Keratinocyte (primary cell): Measurements from ENCODE around the gene ODAD4. TPM values are rescaled to one million over a fixed set of nuclear protein-coding genes. Genes with fewer than 3 reads are reported as not detected.

ENCODE experiments used
- DNase-seq: peaks from one replicate; pipeline ENCODE4 v3.0.0-alpha.2; 2011; ENCODE audit warnings: low read depth, missing footprints, low spot score
- FAIRE-seq: peaks from 2 replicates; lab custom pipeline; 2011; peaks lifted over from hg19 to GRCh38; lab: Jason Lieb, UNC
- H2AFZ ChIP-seq: 2 replicates; pipeline ENCODE4 v1.6.0; 2012; ENCODE audit warnings: low read length, control low read depth, inconsistent platforms; ENCODE audit not compliant: control insufficient read depth
- H3K27ac ChIP-seq: 2 replicates; pipeline ENCODE4 v1.5.1; 2011; ENCODE audit warnings: low read length; ENCODE audit not compliant: control insufficient read depth, insufficient read depth
- H3K27me3 ChIP-seq: 3 replicates; pipeline ENCODE4 v1.6.0; 2011; ENCODE audit warnings: low read length; ENCODE audit not compliant: control insufficient read depth, insufficient read depth; ENCODE audit errors: extremely low read depth
- H3K36me3 ChIP-seq, 2 experiments: 2 replicates in 1 of 2; 3 replicates in 1 of 2; pipeline ENCODE4 v1.5.1; 2011; ENCODE audit warnings: low read length in 2 of 2, mild to moderate bottlenecking in 1 of 2; ENCODE audit not compliant: control insufficient read depth in 2 of 2, insufficient read depth in 2 of 2; ENCODE audit errors: extremely low read depth in 1 of 2
- H3K4me1 ChIP-seq: 3 replicates; pipeline ENCODE4 v1.5.1; 2011; ENCODE audit warnings: low read length; ENCODE audit not compliant: control insufficient read depth, insufficient read depth; ENCODE audit errors: extremely low read depth
- H3K4me2 ChIP-seq: 3 replicates; pipeline ENCODE4 v1.6.0; 2011; ENCODE audit warnings: low read depth, low read length; ENCODE audit not compliant: control insufficient read depth, insufficient read depth; ENCODE audit errors: extremely low read depth
- H3K4me3 ChIP-seq, 3 experiments: fragments of 200-600 bp in 1 of 3; sonication (generic) in 1 of 3; 2 replicates in 2 of 3; 3 replicates in 1 of 3; pipeline ENCODE4 v1.5.1; 2011 to 2016; ENCODE audit warnings: low read length in 3 of 3, mild to moderate bottlenecking in 3 of 3, control low read depth in 2 of 3, inconsistent platforms in 1 of 3, low read depth in 1 of 3, mixed read lengths in 1 of 3, mixed run types in 1 of 3, moderate library complexity in 1 of 3; ENCODE audit not compliant: control insufficient read depth in 2 of 3, insufficient read depth in 2 of 3; ENCODE audit errors: extremely low read depth in 1 of 3
- H3K79me2 ChIP-seq: 2 replicates; pipeline ENCODE4 v1.6.0; 2012; ENCODE audit warnings: low read length; ENCODE audit not compliant: control insufficient read depth, insufficient read depth
- H3K9ac ChIP-seq: 3 replicates; pipeline ENCODE4 v1.6.0; 2011; ENCODE audit warnings: low read length; ENCODE audit not compliant: control insufficient read depth, insufficient read depth; ENCODE audit errors: extremely low read depth
- H3K9me1 ChIP-seq: 3 replicates; pipeline ENCODE4 v1.6.0; 2011; ENCODE audit warnings: low read length; ENCODE audit not compliant: control insufficient read depth, insufficient read depth; ENCODE audit errors: extremely low read depth
- H3K9me3 ChIP-seq: 2 replicates; pipeline ENCODE4 v1.5.1; 2012; ENCODE audit warnings: low read depth, low read length; ENCODE audit not compliant: control insufficient read depth
- H4K20me1 ChIP-seq: 3 replicates; pipeline ENCODE4 v1.6.0; 2011; ENCODE audit warnings: low read length; ENCODE audit not compliant: control insufficient read depth, insufficient read depth; ENCODE audit errors: extremely low read depth
- EZH2 ChIP-seq: IDR thresholded peaks from one replicate; pipeline ENCODE4 v1.6.1; 2012; ENCODE audit warnings: inconsistent platforms, mild to moderate bottlenecking, low read length, moderate library complexity
- dilution Hi-C: fragments of 300-500 bp; cut with MboI; formaldehyde crosslinking; loops from one replicate; pipeline ENCODE4 v1.7.0; 2020; ENCODE audit warnings: low sequenced_read_pairs; ENCODE audit not compliant: extremely low pct_ligation_motif_present
- polyA plus RNA-seq, 5 experiments: library from polyadenylated mRNA; depleted of rRNA in 3 of 5; stranded (reverse) in 3 of 5; stranded (forward) in 1 of 5; unstranded in 1 of 5; fragments of >200 nt; gene quantifications; 1 replicate in 1 of 5; 2 replicates in 3 of 5; 3 replicates in 1 of 5; pipeline versions ENCODE4 v1.2.1 to v1.2.3, GENCODE V29; 2011 to 2012; ENCODE audit warnings: missing spikeins in 2 of 5, low read depth in 1 of 5, low replicate concordance in 1 of 5
- TF ChIP-seq, protein P1 (sequence below), 3 experiments: IDR thresholded peaks in 1 of 3; conservative IDR thresholded peaks in 1 of 3; optimal IDR thresholded peaks in 1 of 3; 2 replicates in 2 of 3; 3 replicates in 1 of 3; pipeline versions ENCODE3 to v1.5.1; 2011; ENCODE audit warnings: low read length in 3 of 3, mild to moderate bottlenecking in 3 of 3, moderate library complexity in 2 of 3, control low read depth in 1 of 3, inconsistent platforms in 1 of 3; ENCODE audit not compliant: insufficient read depth in 2 of 3; ENCODE audit errors: extremely low read depth in 1 of 3

Gene ODAD4
- polyA plus RNA-seq, 1 donor (not counting 4 experiments of a cell fraction or from before 2014, with no cell fraction given) = 0.20 TPM

DNA sequence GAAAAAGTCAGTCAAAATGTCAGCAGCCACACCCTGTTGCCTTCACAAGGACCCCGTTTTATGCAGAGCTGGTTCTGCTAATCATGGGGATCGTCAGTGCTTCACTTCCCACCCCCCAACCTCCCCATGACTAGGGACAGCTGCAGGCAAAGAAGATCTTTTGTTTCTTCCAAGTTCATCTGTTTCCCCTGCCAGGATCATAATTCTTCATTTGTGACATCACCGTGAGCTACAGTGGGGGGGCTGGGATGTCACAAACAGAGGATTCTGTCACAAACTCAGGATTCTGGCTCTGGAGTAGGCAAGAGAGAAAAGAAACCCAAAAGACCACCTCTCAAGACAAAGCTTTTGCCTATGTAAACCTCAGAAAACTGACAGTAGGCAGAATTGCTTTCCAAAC lies 62.2 kb downstream of the ODAD4 start:
- H3K4me2 ChIP-seq = no peak overlapping the region
- no peak overlapping the region for H2AFZ ChIP-seq
- dilution Hi-C loops = no loop called here
- H3K27ac ChIP-seq = no peak overlapping the region
- H4K20me1 ChIP-seq = no peaks in the 10 kb centered on the region
- no peak overlapping the region for H3K4me3 ChIP-seq
- H3K27me3 ChIP-seq = no peaks in the 10 kb centered on the region
- H3K79me2 ChIP-seq = no peaks in the 10 kb centered on the region
- H3K9me1 ChIP-seq = no peaks in the 10 kb centered on the region
- H3K36me3 ChIP-seq = peaks cover 45 to 46% of the 10 kb centered on the region in 2 experiments
- H3K9ac ChIP-seq = no peak overlapping the region
- H3K4me1 ChIP-seq = no peaks in the 10 kb centered on the region
- H3K9me3 ChIP-seq = no peaks in the 10 kb centered on the region
- DNase-seq = no peak
- no peak for TF ChIP-seq EZH2
- TF ChIP-seq, protein P1, sequence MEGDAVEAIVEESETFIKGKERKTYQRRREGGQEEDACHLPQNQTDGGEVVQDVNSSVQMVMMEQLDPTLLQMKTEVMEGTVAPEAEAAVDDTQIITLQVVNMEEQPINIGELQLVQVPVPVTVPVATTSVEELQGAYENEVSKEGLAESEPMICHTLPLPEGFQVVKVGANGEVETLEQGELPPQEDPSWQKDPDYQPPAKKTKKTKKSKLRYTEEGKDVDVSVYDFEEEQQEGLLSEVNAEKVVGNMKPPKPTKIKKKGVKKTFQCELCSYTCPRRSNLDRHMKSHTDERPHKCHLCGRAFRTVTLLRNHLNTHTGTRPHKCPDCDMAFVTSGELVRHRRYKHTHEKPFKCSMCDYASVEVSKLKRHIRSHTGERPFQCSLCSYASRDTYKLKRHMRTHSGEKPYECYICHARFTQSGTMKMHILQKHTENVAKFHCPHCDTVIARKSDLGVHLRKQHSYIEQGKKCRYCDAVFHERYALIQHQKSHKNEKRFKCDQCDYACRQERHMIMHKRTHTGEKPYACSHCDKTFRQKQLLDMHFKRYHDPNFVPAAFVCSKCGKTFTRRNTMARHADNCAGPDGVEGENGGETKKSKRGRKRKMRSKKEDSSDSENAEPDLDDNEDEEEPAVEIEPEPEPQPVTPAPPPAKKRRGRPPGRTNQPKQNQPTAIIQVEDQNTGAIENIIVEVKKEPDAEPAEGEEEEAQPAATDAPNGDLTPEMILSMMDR (optimal IDR thresholded peaks at IDR 0.05 in 1 of 3, IDR thresholded peaks at IDR 0.05 in 1 of 3, conservative IDR thresholded peaks at IDR 0.05 in 1 of 3; ENCODE audit: extremely low read depth in 1 of 3, insufficient read depth in 2 of 3, low read length in 3 of 3) = no peak
- FAIRE-seq = no peak

DNA sequence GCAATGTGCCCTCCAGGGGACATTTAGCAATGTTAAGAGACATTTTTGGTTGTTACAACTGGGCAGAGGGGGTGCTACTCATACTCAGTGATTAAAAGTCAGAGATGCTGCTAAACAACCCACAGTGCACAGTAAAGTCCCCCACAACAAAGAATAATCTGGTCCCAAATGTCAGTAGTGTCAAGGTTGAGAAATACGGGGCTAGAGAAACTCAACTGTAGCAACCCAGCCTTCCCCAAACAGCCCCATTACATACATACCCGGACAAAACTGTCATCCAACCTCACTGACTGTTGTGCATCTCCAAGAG lies 66.4 kb downstream of the ODAD4 start:
- Histone ChIP-seq H3K9ac (no peak overlapping the region), H4K20me1 (no peaks in the 10 kb centered on the region), H3K36me3 (peaks cover 29 to 38% of the 10 kb centered on the region in 2 experiments), H3K27ac (no peak overlapping the region), H3K9me3 (no peaks in the 10 kb centered on the region), H3K4me2 (no peak overlapping the region), H3K9me1 (peaks cover 2% of the 10 kb centered on the region), H2AFZ (no peak overlapping the region), H3K4me1 (no peaks in the 10 kb centered on the region), H3K79me2 (peaks cover 14% of the 10 kb centered on the region), H3K27me3 (no peaks in the 10 kb centered on the region), H3K4me3 (no peak overlapping the region)
- DNase-seq (no peak), FAIRE-seq (no peak)
- TF ChIP-seq, protein P1 (optimal IDR thresholded peaks at IDR 0.05 in 1 of 3, IDR thresholded peaks at IDR 0.05 in 1 of 3, conservative IDR thresholded peaks at IDR 0.05 in 1 of 3; ENCODE audit: extremely low read depth in 1 of 3, insufficient read depth in 2 of 3, low read length in 3 of 3) = no peak
- TF ChIP-seq EZH2 = no peak
- dilution Hi-C loops = no loop called here
